ENCODE results near the gene TMEM45A. TPM values are rescaled to one million over a fixed set of nuclear protein-coding genes. Genes with fewer than 3 reads are reported as not detected.
"Not testable (repeated sequence)": the region's sequence is repeated elsewhere in the genome, so short reads cannot be mapped to it uniquely, and the experiment has no call there.

The TMEM45A gene
- polyA plus RNA-seq, 1 donor from 2014 or later: 0.14 TPM

DNA sequence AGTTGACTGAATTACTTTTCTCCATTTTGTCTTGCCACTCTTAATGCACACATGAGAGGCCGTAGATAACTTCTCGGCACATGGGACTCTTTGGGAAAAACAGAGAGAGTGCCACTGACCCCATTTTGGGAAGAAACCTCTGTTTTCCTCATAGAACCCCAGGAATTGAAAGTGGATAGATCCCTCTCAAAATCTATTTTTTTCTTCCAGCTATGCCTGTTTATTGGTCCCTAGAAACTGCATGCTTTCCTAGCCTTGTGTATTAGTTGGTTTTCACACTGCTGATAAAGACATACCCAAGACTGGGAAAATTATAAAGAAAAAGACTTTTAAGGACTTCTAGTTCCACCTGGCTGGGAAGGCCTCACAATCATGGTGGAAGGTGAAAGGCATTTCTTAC lies 23.7 kb upstream of the TMEM45A start:
- no peaks in the 10 kb centered on the region for H3K36me3 Mint-ChIP-seq
- no peak overlapping the region for H3K27ac Mint-ChIP-seq
- H3K4me3 Mint-ChIP-seq: no peak overlapping the region
- H3K9me3 Mint-ChIP-seq: peaks cover 4 to 14% (median 5%) of the 10 kb centered on the region in 3 donors
- no peaks in the 10 kb centered on the region for H3K27me3 Mint-ChIP-seq
- H3K4me1 Mint-ChIP-seq: peaks cover 0 to 5% (median 2%) of the 10 kb centered on the region in 3 donors

DNA sequence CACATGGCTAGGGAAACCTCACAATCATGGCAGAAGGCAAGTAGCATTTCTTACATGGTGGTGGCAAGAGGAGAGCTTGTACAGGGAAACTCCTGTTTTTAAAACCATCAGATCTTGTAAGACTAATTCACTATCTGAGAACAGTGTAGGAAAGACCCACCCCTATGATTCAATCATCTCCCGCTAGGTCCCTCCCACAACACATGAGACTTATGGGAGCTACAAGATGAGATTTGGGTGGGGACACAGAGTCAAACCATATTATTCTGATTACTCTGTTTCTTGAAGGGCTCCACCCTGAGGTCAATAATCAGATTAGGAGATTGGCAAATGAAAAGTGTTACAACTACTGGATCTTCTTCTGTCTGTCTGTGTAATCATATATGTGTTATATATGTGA lies 21.5 kb upstream of the TMEM45A start:
- H3K27ac Mint-ChIP-seq: no peak overlapping the region
- peaks cover 4 to 14% (median 5%) of the 10 kb centered on the region in 3 donors for H3K9me3 Mint-ChIP-seq
- H3K4me1 Mint-ChIP-seq: peaks cover 0 to 5% (median 1%) of the 10 kb centered on the region in 3 donors
- no peak overlapping the region for H3K4me3 Mint-ChIP-seq
- no peaks in the 10 kb centered on the region for H3K27me3 Mint-ChIP-seq
- no peaks in the 10 kb centered on the region for H3K36me3 Mint-ChIP-seq

DNA sequence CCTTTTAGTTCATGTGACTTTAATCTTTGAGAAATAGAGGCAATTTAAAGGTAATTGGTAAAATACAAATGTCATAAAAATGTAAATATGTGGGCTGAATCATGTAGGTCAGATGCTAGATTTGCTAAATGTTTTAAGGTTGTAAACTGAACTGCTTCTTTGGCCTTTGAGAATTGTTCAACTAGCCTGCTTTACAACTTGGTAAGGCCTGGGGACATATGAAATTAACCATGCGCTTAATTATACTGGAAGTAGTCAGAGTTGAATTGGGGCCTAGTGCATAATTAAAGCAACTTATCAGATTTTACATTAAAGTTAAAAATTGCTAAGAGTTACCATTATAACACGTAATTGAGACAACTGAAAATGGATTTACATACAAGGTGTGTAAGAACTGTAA lies 21.0 kb upstream of the TMEM45A start:
- H3K4me1 Mint-ChIP-seq: peaks cover 0 to 1% (median 0%) of the 10 kb centered on the region in 3 donors
- peaks cover 4 to 14% (median 7%) of the 10 kb centered on the region in 3 donors for H3K9me3 Mint-ChIP-seq
- H3K36me3 Mint-ChIP-seq: no peaks in the 10 kb centered on the region

DNA sequence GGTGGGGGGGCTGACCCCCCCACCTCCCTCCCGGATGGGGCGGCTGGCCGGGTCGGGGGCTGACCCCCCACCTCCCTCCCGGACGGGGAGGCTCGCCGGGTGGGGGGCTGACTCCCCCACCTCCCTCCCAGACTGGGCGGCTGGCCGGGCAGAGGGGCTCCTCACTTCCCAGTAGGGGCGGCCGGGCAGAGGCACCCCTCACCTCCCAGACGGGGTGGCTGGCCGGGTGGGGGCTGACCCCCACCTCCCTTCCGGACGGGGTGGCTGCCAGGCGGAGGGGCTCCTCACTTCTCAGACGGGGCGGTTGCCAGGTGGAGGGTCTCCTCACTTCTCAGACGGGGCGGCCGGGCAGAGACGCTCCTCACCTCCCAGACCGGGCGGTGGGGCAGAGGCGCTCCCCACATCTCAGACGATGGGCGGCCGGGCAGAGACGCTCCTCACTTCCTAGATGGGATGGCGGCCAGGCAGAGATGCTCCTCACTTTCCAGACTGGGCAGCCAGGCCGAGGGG lies 14.5 kb upstream of the TMEM45A start:
- not testable (repeated sequence) for H3K4me1 Mint-ChIP-seq, H3K27me3 Mint-ChIP-seq, H3K36me3 Mint-ChIP-seq, H3K9me3 Mint-ChIP-seq, H3K27ac Mint-ChIP-seq
- peak overlapping the region in 1 of 4 donors; percentile 17 for H3K4me3 Mint-ChIP-seq

More for the DNA sequence above, 21.0 kb upstream of the TMEM45A start:
- no peak overlapping the region for H3K4me3 Mint-ChIP-seq
- H3K27me3 Mint-ChIP-seq: no peaks in the 10 kb centered on the region
- no peak overlapping the region for H3K27ac Mint-ChIP-seq

DNA sequence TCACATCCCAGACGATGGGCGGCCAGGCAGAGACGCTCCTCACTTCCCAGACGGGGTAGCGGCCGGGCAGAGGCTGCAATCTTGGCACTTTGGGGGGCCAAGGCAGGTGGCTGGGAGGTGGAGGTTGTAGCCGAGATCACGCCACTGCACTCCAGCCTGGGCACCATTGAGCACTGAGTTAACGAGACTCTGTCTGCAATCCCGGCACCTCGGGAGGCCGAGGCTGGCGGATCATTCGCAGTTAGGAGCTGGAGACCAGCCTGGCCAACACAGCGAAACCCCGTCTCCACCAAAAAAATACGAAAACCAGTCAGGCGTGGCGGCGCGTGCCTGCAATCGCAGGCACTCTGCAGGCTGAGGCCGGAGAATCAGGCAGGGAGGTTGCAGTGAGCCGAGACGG lies 13.9 kb upstream of the TMEM45A start:
- not testable (repeated sequence) for H3K4me1 Mint-ChIP-seq, H3K27ac Mint-ChIP-seq, H3K36me3 Mint-ChIP-seq, H3K4me3 Mint-ChIP-seq, H3K9me3 Mint-ChIP-seq, H3K27me3 Mint-ChIP-seq

DNA sequence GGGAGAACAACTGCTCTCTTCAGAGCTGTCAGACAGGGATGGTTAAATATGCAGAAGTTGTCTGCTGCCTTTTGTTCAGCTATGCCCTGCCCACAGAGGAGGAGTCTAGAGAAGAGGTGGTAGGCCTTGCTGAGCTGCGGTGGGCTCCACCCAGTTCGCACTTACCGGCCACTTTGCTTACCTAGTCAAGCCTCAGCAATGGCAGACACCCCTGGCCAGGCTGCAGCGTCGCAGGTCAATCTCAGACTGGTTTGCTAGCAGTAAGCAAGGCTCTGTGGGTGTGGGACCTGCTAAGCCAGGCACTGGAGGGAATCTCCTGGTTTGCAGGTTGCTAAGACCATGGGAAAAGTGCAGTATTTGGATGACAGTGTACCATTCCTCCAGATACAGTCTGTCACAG lies 12.3 kb upstream of the TMEM45A start:
- peaks cover 0 to 1% (median 0%) of the 10 kb centered on the region in 3 donors for H3K9me3 Mint-ChIP-seq
- H3K4me1 Mint-ChIP-seq: peaks cover 0 to 2% (median 0%) of the 10 kb centered on the region in 3 donors
- no peak overlapping the region for H3K4me3 Mint-ChIP-seq
- no peaks in the 10 kb centered on the region for H3K36me3 Mint-ChIP-seq
- no peak overlapping the region for H3K27ac Mint-ChIP-seq
- peaks cover 7% of the 10 kb centered on the region for H3K27me3 Mint-ChIP-seq

DNA sequence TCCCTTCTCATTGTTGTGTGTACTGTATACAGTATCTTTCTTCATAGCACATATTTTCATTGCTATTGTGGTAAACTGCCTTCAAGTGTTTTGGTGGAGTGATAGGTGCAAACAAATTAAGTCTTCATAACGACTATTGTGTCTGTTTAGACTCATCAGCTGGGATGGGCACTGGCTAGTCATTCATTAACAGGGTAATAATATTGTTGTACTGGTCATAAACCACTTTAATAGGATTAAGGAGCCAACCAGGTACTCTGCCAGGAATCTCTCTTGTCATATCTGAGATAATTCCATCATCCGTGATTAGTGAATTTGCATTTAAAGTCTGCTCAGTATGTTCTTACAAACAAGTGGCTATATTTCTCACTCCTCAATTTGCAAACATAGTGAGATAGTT lies 10.2 kb upstream of the TMEM45A start:
- Mint-ChIP-seq H3K36me3 (no peaks in the 10 kb centered on the region), H3K27ac (no peak overlapping the region), H3K9me3 (no peaks in the 10 kb centered on the region), H3K4me1 (peaks cover 0 to 2% (median 0%) of the 10 kb centered on the region in 3 donors), H3K4me3 (no peak overlapping the region), H3K27me3 (peaks cover 7% of the 10 kb centered on the region)

DNA sequence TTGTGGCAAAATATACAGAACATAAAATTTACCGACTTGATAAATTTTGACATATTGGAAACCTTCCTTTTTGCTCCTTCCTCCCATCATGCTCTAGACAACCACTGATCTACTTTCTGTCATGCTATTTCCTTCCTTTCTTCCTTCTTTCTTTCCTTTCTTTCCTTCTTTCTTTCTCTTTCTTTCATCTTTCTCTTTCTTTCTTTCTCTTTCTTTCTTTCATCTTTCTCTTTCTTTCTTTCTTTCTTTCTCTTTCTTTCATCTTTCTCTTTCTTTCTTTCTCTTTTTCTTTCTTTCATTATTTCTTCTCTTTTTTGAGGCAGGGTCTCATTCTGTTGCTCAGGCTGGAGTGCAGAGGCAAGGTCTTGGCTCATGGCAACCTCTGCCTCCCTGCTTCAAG lies 8.9 kb upstream of the TMEM45A start:
- H3K36me3 Mint-ChIP-seq: no peaks in the 10 kb centered on the region
- H3K9me3 Mint-ChIP-seq: peaks cover 0 to 2% (median 0%) of the 10 kb centered on the region in 3 donors
- no peak overlapping the region for H3K27ac Mint-ChIP-seq
- peaks cover 7% of the 10 kb centered on the region for H3K27me3 Mint-ChIP-seq
- peaks cover 0 to 2% (median 0%) of the 10 kb centered on the region in 3 donors for H3K4me1 Mint-ChIP-seq
- H3K4me3 Mint-ChIP-seq: no peak overlapping the region

DNA sequence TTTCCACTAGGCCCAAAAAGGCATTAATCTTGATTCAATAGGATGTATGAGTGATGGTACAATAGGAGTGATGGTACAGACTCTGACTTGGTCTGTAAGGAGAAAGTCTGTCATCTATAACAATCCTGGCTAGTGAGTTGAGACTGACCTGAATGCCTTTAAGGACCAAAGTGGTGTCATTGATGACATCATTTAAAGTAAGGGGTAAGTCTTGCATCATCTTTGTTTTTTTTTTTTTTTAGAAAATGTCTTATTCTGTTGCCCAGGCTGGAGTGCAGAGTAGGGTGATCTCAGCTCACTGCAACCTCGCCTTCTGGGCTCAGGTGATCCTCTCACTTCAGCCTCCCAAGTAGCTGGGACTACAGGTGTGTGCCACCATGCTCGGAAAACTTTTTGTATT lies 5.6 kb upstream of the TMEM45A start:
- no peak overlapping the region for H3K4me3 Mint-ChIP-seq
- peaks cover 3% of the 10 kb centered on the region for H3K27me3 Mint-ChIP-seq
- H3K4me1 Mint-ChIP-seq: peaks cover 0 to 4% (median 0%) of the 10 kb centered on the region in 3 donors
- no peaks in the 10 kb centered on the region for H3K36me3 Mint-ChIP-seq
- peaks cover 0 to 2% (median 0%) of the 10 kb centered on the region in 3 donors for H3K9me3 Mint-ChIP-seq
- H3K27ac Mint-ChIP-seq: no peak overlapping the region

DNA sequence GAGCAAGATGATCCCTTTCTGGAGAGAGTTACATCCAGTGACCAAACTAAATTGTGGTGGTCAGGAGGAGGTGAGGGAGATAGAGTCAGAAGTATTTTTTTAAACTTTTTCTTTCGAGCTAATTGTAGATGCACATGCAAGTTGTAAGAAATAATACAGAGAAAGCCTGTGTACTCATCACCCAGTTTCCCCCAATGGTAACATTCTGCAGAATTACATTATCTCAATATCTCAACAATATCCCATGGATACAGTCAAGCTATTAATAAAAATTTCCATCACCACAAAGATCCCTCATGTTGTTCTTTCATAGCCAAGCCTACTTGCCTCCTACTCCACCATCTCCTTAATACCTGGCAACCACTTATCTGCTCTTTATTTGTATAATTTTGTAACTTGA lies 3.3 kb upstream of the TMEM45A start:
- H3K27ac Mint-ChIP-seq: no peak overlapping the region
- no peaks in the 10 kb centered on the region for H3K36me3 Mint-ChIP-seq
- peak overlapping the region in 1 of 4 donors; percentile 46 for H3K4me3 Mint-ChIP-seq
- H3K4me1 Mint-ChIP-seq: peaks cover 0 to 6% (median 3%) of the 10 kb centered on the region in 3 donors
- H3K27me3 Mint-ChIP-seq: no peaks in the 10 kb centered on the region
- H3K9me3 Mint-ChIP-seq: peaks cover 0 to 2% (median 0%) of the 10 kb centered on the region in 3 donors

DNA sequence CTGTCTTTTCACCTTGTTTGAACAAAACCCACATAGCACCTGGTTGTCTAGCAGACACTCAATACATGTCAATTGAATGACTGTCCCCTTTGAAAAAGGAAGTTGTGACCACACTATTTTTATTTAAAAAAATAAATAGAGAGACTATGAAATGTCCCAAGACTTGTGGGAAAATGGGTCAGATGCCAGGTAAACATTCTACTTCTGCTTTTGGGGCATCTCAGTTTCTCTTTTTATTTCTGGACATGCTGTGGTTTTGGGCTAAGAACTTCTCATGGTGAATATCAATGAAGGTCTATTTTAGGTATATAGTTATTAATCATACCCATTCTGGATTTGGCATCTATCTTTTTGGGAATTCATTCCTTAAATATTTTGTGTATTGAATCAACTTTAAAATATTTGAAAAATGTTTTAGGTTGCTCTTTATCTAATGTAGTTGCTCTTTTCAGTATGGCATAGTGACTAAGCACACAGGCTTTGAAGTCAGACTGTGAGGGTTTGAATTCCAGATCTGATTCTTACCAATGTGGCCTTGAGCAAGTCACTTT lies 4.4 kb downstream of the TMEM45A start:
- Mint-ChIP-seq H3K4me1 (peaks cover 4 to 14% (median 11%) of the 10 kb centered on the region in 3 donors), H3K36me3 (no peaks in the 10 kb centered on the region), H3K27me3 (no peaks in the 10 kb centered on the region), H3K9me3 (no peaks in the 10 kb centered on the region), H3K27ac (no peak overlapping the region), H3K4me3 (no peak overlapping the region)

DNA sequence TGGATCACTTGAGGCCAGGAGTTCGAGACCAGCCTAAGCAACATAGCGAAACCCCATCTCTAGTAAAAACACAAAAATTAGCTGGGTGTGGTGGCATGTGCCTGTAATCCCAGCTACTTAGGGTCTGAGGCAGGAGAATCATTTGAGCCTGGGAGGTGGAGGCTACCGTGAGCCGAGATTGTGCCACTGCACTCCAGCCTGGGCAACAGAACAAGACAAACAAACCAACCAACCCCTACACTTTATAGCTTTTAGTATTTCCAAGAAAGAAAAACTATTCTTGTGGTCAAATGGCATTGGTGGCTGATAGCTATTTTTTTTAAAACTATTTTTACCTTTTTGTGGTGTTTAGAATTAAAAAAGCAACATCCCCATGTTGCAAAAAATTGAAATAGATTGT lies 7.2 kb downstream of the TMEM45A start:
- no peak overlapping the region for H3K4me3 Mint-ChIP-seq
- H3K9me3 Mint-ChIP-seq: peaks cover 0 to under 1% (median 0%) of the 10 kb centered on the region in 3 donors
- no peaks in the 10 kb centered on the region for H3K27me3 Mint-ChIP-seq
- H3K27ac Mint-ChIP-seq: no peak overlapping the region
- peaks cover 1% of the 10 kb centered on the region for H3K36me3 Mint-ChIP-seq
- H3K4me1 Mint-ChIP-seq: peaks cover 4 to 11% (median 8%) of the 10 kb centered on the region in 3 donors

DNA sequence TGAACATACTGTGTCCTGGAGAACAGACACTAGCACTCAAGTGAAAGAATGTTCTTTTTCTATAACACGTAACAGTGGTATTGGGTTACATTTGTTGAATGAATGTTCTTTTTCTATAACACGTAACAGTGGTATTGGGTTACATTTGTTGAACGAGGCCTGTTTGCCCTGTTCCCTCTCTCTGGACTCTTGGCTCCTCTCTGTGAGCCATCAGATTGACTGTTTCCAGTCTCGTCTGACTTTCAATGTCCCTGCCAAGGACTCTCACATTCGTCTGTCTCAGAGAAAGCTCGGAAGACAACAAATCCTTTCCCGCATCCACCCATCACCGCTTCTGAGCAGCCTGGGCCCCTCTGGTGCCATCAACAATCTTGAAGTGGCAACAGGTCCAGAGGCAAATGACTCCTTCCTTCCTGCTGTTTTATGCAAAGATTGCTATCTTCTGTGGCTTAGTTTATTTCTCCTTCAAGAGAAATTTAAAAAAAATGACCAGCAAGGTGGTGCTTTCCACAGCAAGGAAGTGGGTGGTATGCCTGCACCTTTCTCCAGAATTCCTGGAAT lies 8.0 kb downstream of the TMEM45A start:
- peaks cover 0 to 3% (median 0%) of the 10 kb centered on the region in 3 donors for H3K9me3 Mint-ChIP-seq
- H3K27ac Mint-ChIP-seq: no peak overlapping the region
- H3K36me3 Mint-ChIP-seq: peaks cover 1% of the 10 kb centered on the region
- H3K4me1 Mint-ChIP-seq: peaks cover 4 to 11% (median 8%) of the 10 kb centered on the region in 3 donors
- H3K4me3 Mint-ChIP-seq: no peak overlapping the region
- no peaks in the 10 kb centered on the region for H3K27me3 Mint-ChIP-seq

DNA sequence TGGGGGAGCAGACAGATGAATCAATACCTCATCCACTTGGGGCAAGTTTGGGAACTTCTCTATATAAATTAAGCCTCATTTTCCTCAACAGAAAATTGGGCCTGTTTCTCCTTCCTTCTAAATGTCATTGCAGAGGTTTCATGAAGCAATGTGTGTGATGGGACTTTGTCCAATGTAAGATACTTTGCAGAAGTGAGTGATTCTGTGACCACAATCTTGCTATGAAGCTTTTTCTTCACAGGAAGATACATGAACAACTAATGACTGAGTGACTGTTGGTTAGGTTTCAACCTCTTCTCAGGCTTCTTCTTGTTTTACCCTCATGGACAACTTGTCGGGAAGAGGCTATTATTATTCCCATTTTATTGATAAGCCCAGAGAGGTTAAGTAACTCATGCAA lies 11.0 kb downstream of the TMEM45A start:
- H3K36me3 Mint-ChIP-seq: peaks cover 4% of the 10 kb centered on the region
- no peak overlapping the region for H3K4me3 Mint-ChIP-seq
- H3K27ac Mint-ChIP-seq: no peak overlapping the region
- no peaks in the 10 kb centered on the region for H3K4me1 Mint-ChIP-seq
- H3K9me3 Mint-ChIP-seq: peaks cover 0 to 6% (median 0%) of the 10 kb centered on the region in 3 donors
- H3K27me3 Mint-ChIP-seq: peaks cover 10% of the 10 kb centered on the region

DNA sequence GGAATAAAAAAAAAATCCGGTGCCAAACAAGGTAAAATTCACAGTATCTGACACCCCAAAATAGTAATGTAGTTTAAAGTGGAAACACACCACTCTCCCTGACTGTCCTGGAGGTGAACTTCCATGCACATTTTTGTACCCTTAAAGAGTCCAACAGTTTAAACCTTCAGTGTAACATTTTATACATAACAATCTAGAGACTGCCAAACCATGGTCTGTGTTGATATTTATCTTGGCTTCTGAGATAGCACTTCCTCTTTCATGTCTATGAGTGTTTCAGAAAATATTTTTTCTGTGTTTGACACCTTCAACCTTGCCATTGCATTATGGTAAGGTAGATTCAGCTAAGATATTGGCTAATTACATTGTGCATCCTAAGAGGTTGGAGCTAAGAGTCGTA lies 13.9 kb downstream of the TMEM45A start:
- H3K4me1 Mint-ChIP-seq: no peaks in the 10 kb centered on the region
- peaks cover 0 to 7% (median 0%) of the 10 kb centered on the region in 3 donors for H3K9me3 Mint-ChIP-seq
- peaks cover 4% of the 10 kb centered on the region for H3K36me3 Mint-ChIP-seq
- no peak overlapping the region for H3K27ac Mint-ChIP-seq
- H3K27me3 Mint-ChIP-seq: peaks cover 12% of the 10 kb centered on the region
- H3K4me3 Mint-ChIP-seq: no peak overlapping the region

DNA sequence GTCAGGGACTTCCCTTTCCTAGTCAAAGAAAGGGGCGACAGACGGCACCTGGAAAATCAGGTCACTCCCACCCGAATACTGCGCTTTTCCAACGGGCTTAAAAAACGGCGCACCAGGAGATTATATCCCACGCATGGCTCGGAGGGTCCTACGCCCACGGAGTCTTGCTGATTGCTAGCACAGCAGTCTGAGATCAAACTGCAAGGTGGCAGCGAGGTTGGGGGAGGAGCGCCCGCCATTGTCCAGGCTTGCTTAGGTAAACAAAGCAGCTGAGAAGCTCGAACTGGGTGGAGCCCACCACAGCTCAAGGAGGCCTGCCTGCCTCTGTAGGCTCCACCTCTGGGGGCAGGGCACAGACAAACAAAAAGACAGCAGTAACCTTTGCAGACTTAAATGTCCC lies 17.4 kb downstream of the TMEM45A start:
- H3K36me3 Mint-ChIP-seq: not testable (repeated sequence)

More for the DNA sequence above, 17.4 kb downstream of the TMEM45A start:
- not testable (repeated sequence) for H3K4me3 Mint-ChIP-seq, H3K27ac Mint-ChIP-seq, H3K4me1 Mint-ChIP-seq, H3K9me3 Mint-ChIP-seq
- peaks cover 12% of the 10 kb centered on the region for H3K27me3 Mint-ChIP-seq
